OCI-LY7 (cell line): Measurements from ENCODE around the gene TYK2. TPM values are rescaled to one million over a fixed set of nuclear protein-coding genes. Genes with fewer than 3 reads are reported as not detected.

Experiments used
- BruUV-seq: library from RNA; stranded (reverse); fragments of 400-500 nt; replicated peaks from 2 replicates; lab custom pipeline; 2021; lab: Mats Ljungman, UMichigan
- CTCF ChIA-PET: fragments of 300-600 bp; sonication (Branson Sonifier 250); formaldehyde crosslinking; loops from one replicate; lab custom pipeline; 2022; ENCODE audit warnings: antibody characterized with exemption; ENCODE audit not compliant: unreplicated experiment; lab: Charles Lee
- POLR2A ChIA-PET: fragments of 300-600 bp; sonication (Branson Sonifier 250); formaldehyde crosslinking; loops from one replicate; lab custom pipeline; 2022; ENCODE audit warnings: antibody characterized with exemption; lab: Charles Lee
- DNase-seq: peaks from one replicate; pipeline ENCODE4 v3.0.0-alpha.2; 2015; ENCODE audit warnings: low spot score
- H2AFZ ChIP-seq: fragments of 200-600 bp; sonication (generic), shearing (Covaris generic); 2 replicates; pipeline ENCODE4 v1.6.1; 2014; ENCODE audit warnings: mild to moderate bottlenecking, antibody characterized with exemption, low read length, moderate library complexity
- H3K27ac ChIP-seq: fragments of 200-600 bp; sonication (generic); 2 replicates; pipeline ENCODE4 v1.5.1; 2014; ENCODE audit warnings: mixed run types, low read depth, mild to moderate bottlenecking, moderate library complexity, low read length, inconsistent platforms; ENCODE audit not compliant: poor library complexity, severe bottlenecking
- H3K36me3 ChIP-seq: fragments of 200-600 bp; sonication (generic); 2 replicates; pipeline ENCODE4 v1.6.1; 2014; ENCODE audit warnings: mild to moderate bottlenecking, antibody characterized with exemption, low read length, moderate library complexity, mixed read lengths; ENCODE audit not compliant: insufficient read depth
- H3K4me1 ChIP-seq: fragments of 200-600 bp; sonication (generic); 2 replicates; pipeline ENCODE4 v1.5.1; 2014; ENCODE audit warnings: mild to moderate bottlenecking, low read length; ENCODE audit not compliant: insufficient read depth, poor library complexity, severe bottlenecking
- H3K4me2 ChIP-seq: fragments of 200-600 bp; sonication (generic); 2 replicates; pipeline ENCODE4 v1.6.1; 2014; ENCODE audit warnings: mild to moderate bottlenecking, low read length
- H3K4me3 ChIP-seq: fragments of 200-600 bp; sonication (generic); 2 replicates; pipeline ENCODE4 v1.5.1; 2014; ENCODE audit warnings: mild to moderate bottlenecking, low read depth, low read length; ENCODE audit not compliant: poor library complexity, severe bottlenecking
- H3K79me2 ChIP-seq: fragments of 200-600 bp; sonication (generic); 2 replicates; pipeline ENCODE4 v1.6.1; 2016; ENCODE audit warnings: low read depth, mild to moderate bottlenecking, low read length, moderate library complexity, mixed read lengths; ENCODE audit not compliant: insufficient read depth
- H3K9me2 ChIP-seq: fragments of 200-600 bp; sonication (generic); 2 replicates; pipeline ENCODE4 v1.6.1; 2016; ENCODE audit warnings: mild to moderate bottlenecking, low read length, mixed read lengths; ENCODE audit not compliant: insufficient read depth
- H3K9me3 ChIP-seq: fragments of 200-600 bp; sonication (generic); 2 replicates; pipeline ENCODE4 v1.6.1; 2014; ENCODE audit warnings: mild to moderate bottlenecking, mixed run types, low read length, mixed read lengths
- H4K20me1 ChIP-seq: fragments of 200-600 bp; sonication (generic); 2 replicates; pipeline ENCODE4 v1.6.1; 2014; ENCODE audit warnings: mild to moderate bottlenecking, antibody characterized with exemption, low read length, moderate library complexity, mixed read lengths; ENCODE audit not compliant: insufficient read depth
- CTCF ChIP-seq: fragments of 200-600 bp; sonication (generic); conservative IDR thresholded peaks from 2 replicates; pipeline ENCODE4 v1.5.1; 2014; ENCODE audit warnings: mild to moderate bottlenecking, antibody characterized with exemption, low read length, moderate library complexity, mixed read lengths
- EZH2phosphoT487 ChIP-seq: fragments of 200-600 bp; sonication (generic); IDR thresholded peaks from 2 replicates; pipeline ENCODE4 v1.6.1; 2018; ENCODE audit warnings: low read depth, borderline replicate concordance, mild to moderate bottlenecking, mixed run types, antibody characterized with exemption, low read length, moderate library complexity, mixed read lengths
- intact Hi-C: fragments of 100-400 bp; cut with micrococcal nuclease; formaldehyde crosslinking; loops from one replicate; pipeline ENCODE4 v1.10.0; 2022; ENCODE audit not compliant: unreplicated experiment
- total RNA-seq, 2 experiments: library from RNA; depleted of rRNA in 1 of 2; stranded (reverse); fragments of >200 nt in 1 of 2; shearing (Covaris generic) in 1 of 2; gene quantifications; 2 replicates each; pipeline ENCODE4 v1.2.3, GENCODE V29; 2014 to 2022

The TYK2 gene
- total RNA-seq, 2 experiments from 2014 or later, result 185 to 216 TPM

GRCh38 chr19:10362259-10362658 lies 18.1 kb downstream of the TYK2 start:
- H3K27ac ChIP-seq, result no peak overlapping the region
- no TSS peak for BruUV-seq
- no peak overlapping the region for H3K4me3 ChIP-seq
- H3K79me2 ChIP-seq, result no peaks in the 10 kb centered on the region
- ChIA-PET CTCF (no interaction called here), POLR2A (interaction anchor here (0.7 kb wide), 1 partner anchor 9 kb away, joined by 3 read pairs; no protein-coding TSS in a partner anchor)
- no peak for DNase-seq
- peaks cover 86% of the 10 kb centered on the region for H3K36me3 ChIP-seq
- H2AFZ ChIP-seq, result no peak overlapping the region
- intact Hi-C loops, result no loop called here
- H4K20me1 ChIP-seq, result no peaks in the 10 kb centered on the region
- H3K9me2 ChIP-seq, result no peaks in the 10 kb centered on the region
- no peak for TF ChIP-seq EZH2phosphoT487
- H3K4me2 ChIP-seq, result no peak overlapping the region
- H3K9me3 ChIP-seq, result no peaks in the 10 kb centered on the region
- H3K4me1 ChIP-seq, result no peaks in the 10 kb centered on the region

GRCh38 chr19:10361569-10362011 lies 18.8 kb downstream of the TYK2 start:
- DNase-seq, result no peak
- no peak overlapping the region for H3K4me2 ChIP-seq
- H3K9me3 ChIP-seq, result no peaks in the 10 kb centered on the region
- TF ChIP-seq CTCF, result no peak
- no peak for TF ChIP-seq EZH2phosphoT487
- no peak overlapping the region for H3K4me3 ChIP-seq
- H3K4me1 ChIP-seq, result no peaks in the 10 kb centered on the region
- H3K9me2 ChIP-seq, result no peaks in the 10 kb centered on the region
- BruUV-seq, result no TSS peak
- POLR2A ChIA-PET, result no interaction called here
- no peaks in the 10 kb centered on the region for H3K79me2 ChIP-seq
- no peak overlapping the region for H3K27ac ChIP-seq
- no peaks in the 10 kb centered on the region for H4K20me1 ChIP-seq
- peaks cover 83% of the 10 kb centered on the region for H3K36me3 ChIP-seq
- no peak overlapping the region for H2AFZ ChIP-seq
- CTCF ChIA-PET, result no interaction called here
- intact Hi-C loops, result no loop called here

GRCh38 chr19:10356431-10356830 lies 23.9 kb downstream of the TYK2 start:
- H2AFZ ChIP-seq, result no peak overlapping the region
- ChIA-PET POLR2A (no interaction called here), CTCF (no interaction called here)
- H3K9me2 ChIP-seq, result no peaks in the 10 kb centered on the region
- peaks cover 67% of the 10 kb centered on the region for H3K36me3 ChIP-seq
- H4K20me1 ChIP-seq, result no peaks in the 10 kb centered on the region
- H3K9me3 ChIP-seq, result no peaks in the 10 kb centered on the region
- no peak overlapping the region for H3K27ac ChIP-seq
- no peak for DNase-seq
- no peak overlapping the region for H3K4me2 ChIP-seq
- no TSS peak for BruUV-seq
- no peaks in the 10 kb centered on the region for H3K79me2 ChIP-seq
- H3K4me3 ChIP-seq, result no peak overlapping the region
- H3K4me1 ChIP-seq, result no peaks in the 10 kb centered on the region
- TF ChIP-seq CTCF (no peak), EZH2phosphoT487 (no peak)
- intact Hi-C loops, result no loop called here
